Renal pelvis (tissue), 4 donors: ENCODE results near the gene FBXO42. TPM values are rescaled to one million over a fixed set of nuclear protein-coding genes. Genes with fewer than 3 reads are reported as not detected.

Experiments
- DNase-seq: peaks from one replicate; pipeline ENCODE4 v3.0.0-alpha.2; 2013
- polyA plus RNA-seq, 3 donors: library from polyadenylated mRNA; unstranded; fragments of 120-200 nt; gene quantifications; one replicate each; pipeline ENCODE4 v1.2.1, GENCODE V29; 2013; ENCODE audit not compliant: insufficient read length in 3 of 3

The FBXO42 gene
- polyA plus RNA-seq, 3 donors: 21.8 to 25.0 (median 23.9) TPM

DNA sequence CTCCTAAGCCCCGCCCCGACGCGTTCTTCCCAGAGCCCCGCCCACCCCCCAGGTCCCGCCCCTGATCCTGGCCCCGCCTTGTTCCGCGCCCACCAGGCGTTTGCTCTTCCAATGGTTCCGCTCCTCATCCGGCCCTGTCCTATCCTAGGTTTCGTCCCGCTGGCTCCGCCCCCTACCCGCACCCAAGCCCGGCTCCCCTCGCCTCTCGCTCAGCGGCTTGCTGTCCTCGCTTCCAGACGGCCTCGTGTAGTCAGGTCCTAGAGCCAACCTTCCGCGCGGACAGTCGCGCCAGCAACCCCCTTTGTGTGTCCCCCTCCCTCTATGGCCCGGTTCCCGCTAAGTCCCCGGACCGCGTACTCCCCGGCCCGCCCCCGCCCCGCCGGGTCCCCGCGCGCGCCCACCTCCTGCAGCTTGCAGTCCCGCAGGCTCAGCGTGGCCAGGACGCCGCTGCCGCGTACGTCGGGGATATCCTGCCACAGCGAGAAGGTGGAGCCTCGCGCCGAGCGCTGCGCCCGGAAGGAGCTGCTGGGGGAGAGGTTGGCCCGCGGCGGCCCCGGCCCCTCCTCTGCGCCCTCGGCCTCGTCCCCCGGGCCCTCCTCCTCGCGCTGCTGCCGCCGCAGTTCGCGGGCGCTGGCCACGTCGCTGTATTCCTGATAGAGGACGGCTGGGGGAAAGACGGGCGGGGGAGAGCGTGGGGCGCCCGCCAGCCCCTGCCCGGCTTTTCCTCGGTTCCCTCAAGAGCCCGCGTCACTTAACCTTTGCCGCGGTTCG, 145.5 kb downstream of the FBXO42 start:
- peak; percentile 97 for DNase-seq

DNA sequence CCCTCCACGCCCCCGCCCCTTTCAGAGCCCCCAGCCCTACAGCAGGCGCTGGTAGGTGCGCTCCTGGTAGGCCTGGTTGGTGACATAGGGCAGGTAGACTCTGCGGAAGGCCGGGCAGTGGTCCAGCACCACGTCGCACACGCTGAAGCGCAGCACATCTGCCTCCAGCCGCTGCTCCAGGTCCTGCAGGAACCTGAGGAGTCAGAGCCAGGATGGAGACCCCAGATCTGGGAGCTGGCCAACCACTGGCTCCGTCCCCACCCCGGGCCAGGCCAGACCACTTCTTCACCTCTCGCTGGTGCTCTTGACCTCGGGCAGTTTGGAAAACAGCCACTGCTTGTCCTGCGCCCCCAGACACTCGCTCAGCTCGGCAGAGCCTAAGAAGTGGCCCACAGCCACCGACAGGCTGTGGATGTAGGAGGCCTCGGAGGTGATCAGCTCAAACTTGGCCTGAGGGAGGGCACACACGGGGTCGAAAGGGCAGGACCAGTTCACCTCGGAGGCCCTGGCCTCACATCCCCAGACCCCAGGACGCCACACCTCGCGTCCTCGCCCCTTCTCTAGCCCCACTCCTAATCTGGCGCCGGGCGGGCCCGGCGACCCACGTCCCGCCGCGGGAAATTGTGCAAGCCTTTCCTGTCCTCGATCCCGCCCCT, 146.3 kb downstream of the FBXO42 start:
- DNase-seq: no peak

- DNase-seq: no peak
Observed at GRCh38 chr1:16205334-16205671, 147.0 kb downstream of the FBXO42 start.

DNA sequence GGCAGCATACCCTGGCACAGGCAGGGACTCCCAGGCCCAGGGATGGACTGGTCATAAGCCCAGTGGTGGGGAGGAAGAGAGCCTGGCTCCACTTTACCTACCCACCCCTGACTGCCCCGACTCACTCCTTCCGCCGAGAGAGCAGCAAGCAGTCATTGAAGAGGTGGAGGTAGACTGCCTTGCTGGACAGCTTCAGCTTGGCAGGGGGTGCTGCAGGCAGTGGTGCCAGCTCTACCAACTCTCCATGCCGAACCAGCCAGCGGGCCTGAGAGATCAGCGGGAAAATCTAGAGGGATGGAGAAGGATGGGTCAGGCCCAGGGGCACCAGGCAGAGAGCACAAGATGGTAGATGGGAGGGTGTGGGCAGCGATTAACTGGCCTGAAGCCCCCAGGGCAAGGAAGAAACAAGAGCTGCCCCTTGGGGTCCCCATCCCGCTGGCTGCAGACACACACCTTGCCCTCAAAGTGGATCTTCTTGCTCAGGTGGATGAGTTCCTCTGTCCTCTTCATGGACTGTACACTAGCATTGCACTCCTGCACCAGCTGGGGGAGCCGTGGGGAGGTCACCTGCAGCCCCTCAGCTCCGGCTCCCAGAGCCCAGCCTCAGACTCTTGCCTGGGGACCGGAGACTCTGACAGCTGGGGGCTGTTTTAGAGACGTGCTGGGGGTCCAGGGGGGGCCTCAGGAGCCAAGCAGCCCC, 147.5 kb downstream of the FBXO42 start:
- DNase-seq: no peak

GRCh38 chr1:16204216-16204615, 148.1 kb downstream of the FBXO42 start:
- DNase-seq: no peak

DNA sequence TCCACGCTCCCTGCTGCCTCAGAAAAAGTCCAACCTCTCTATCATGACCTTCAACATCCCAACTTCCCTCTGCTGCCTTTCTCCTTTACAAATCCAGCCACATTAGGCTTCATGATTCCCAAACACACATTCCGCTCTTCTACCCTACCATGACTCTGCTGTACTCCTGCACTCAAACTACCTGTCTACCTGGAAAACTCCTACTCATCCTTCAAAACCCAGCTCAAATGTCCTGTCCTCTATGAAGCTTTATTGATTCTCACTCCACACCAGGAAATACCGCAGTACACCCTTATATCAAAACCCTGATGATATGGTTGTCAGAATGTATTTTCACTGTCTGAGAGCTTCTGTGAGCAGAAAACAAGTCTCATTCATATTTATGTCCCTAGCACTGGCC, 148.7 kb downstream of the FBXO42 start:
- no peak for DNase-seq

- no peak for DNase-seq
Observed at GRCh38 chr1:16202281-16203210, 149.7 kb downstream of the FBXO42 start.

- no peak for DNase-seq
Observed at GRCh38 chr1:16199700-16200099, 152.6 kb downstream of the FBXO42 start.

DNA sequence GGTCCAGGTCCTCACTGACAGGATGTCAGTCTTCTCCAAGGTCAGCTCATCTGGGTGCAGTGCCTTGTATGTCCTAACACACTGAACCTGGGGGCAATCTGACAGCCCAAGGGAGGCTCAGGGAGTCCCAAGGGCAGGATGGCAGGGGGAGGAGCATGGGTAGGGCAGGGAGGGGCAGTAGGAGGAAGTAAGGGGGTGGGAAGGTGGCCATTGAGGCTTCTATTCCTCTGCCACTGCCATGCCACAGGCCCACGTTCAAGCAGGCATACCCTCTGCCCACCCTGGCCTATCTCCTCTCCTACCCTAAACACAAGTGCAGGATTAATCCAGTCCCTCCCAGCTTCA, 153.2 kb downstream of the FBXO42 start:
- DNase-seq: no peak

GRCh38 chr1:16198444-16199156, 153.7 kb downstream of the FBXO42 start:
- DNase-seq: no peak

- no peak for DNase-seq
Observed at GRCh38 chr1:16196874-16197273, 155.4 kb downstream of the FBXO42 start.

Other genes starting within 250 kb of the FBXO42 start
- 10 to 100 TPM; 19.1 to 19.9 (median 19.2) TPM for gene EPHA2, start 196.4 kb downstream of the FBXO42 start, polyA plus RNA-seq
- gene ARHGEF19, start 139.8 kb downstream of the FBXO42 start, polyA plus RNA-seq: 10 to 100 TPM; 22.8 to 28.3 (median 26.5) TPM
- 1 to 10 TPM; 5.3 to 6.3 (median 5.9) TPM for gene CPLANE2, start 115.3 kb downstream of the FBXO42 start, polyA plus RNA-seq
- gene SZRD1, start 14.8 kb upstream of the FBXO42 start, polyA plus RNA-seq: 100 to 1,000 TPM in 2 of 3 donors, 10 to 100 TPM in 1; 99.9 to 121 (median 112) TPM
- under 1 TPM; 0.04 to 0.37 (median 0.30) TPM for gene SPATA21, start 84.9 kb upstream of the FBXO42 start, polyA plus RNA-seq
- gene NECAP2, start 88.2 kb upstream of the FBXO42 start, polyA plus RNA-seq: 10 to 100 TPM; 64.9 to 70.0 (median 68.9) TPM
- gene RNU1-1, start 161.8 kb upstream of the FBXO42 start, polyA plus RNA-seq: not detected